ENCODE results near the gene PTBP2.

GRCh38 chr1:96840396-96840795, 118.8 kb downstream of the PTBP2 start:
- no peak for TF ChIP-seq YY1 (IDR thresholded peaks at IDR 0.05; ENCODE audit: insufficient read depth, insufficient read length)
- no peak for TF ChIP-seq SUZ12 (IDR thresholded peaks at IDR 0.05; ENCODE audit: extremely low read depth, insufficient read depth, insufficient read length)

Data from NT2/D1 (cell line).